Measurements from ENCODE around the gene C10orf90. TPM values are rescaled to one million over a fixed set of nuclear protein-coding genes. Genes with fewer than 3 reads are reported as not detected.

Gene C10orf90
- total RNA-seq, 2 donors from 2014 or later, result 0.19 to 0.26 TPM

DNA sequence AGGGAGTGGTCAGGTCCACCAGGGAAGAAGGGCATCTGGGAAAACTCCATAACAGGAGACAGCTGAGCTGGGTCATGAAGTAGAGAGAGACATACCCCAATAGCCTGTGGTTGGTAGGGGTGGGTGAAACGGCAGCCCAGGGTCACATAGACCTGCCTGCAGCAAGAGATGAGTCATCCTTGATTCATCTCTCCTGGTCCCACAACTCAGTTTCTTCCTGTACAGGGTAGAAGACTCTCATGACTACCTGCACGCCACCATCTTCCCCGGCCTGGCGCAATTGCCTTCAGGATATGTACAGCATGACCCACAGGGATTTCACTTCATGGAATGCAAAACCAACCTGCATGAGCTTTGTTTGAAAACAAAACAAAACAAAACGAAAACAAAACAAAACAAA, 237.1 kb downstream of the C10orf90 start:
- H3K9me3 Mint-ChIP-seq, result no peaks in the 10 kb centered on the region
- no peaks in the 10 kb centered on the region for H3K36me3 Mint-ChIP-seq (ENCODE audit: low read depth)
- H3K27me3 Mint-ChIP-seq, result no peaks in the 10 kb centered on the region
- peaks cover 5% of the 10 kb centered on the region for H3K4me1 Mint-ChIP-seq
- peak overlapping the region; percentile 58 for H3K27ac Mint-ChIP-seq
- ATAC-seq (replicated peaks), result peak; percentile 89
- peak overlapping the region; percentile 53 for H3K4me3 Mint-ChIP-seq

DNA sequence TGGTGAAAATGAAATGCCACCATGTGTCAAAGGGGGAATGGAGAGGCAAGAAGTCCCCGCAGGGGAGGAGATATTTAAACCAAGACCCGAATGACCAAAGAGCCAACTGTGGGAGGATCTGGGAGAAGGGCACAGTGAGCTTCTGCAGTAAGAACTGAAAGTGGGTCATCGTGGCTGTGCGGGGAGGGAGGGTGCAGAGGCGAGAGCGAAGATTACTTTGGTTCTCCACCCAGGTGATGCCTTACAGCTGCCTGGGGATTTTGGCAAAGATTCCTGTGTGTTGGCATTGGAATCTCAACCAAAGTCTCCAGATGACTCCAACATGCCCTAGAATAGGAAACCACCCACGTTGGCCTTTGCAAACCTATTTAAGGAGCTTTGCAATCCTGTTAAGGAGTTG, 238.0 kb downstream of the C10orf90 start:
- Mint-ChIP-seq H3K4me1 (peaks cover 5% of the 10 kb centered on the region), H3K4me3 (peak overlapping the region; percentile 53), H3K27ac (peak overlapping the region; percentile 58), H3K27me3 (no peaks in the 10 kb centered on the region), H3K36me3 (ENCODE audit: low read depth) (no peaks in the 10 kb centered on the region), H3K9me3 (peaks cover 5% of the 10 kb centered on the region)
- peak; percentile 63 for ATAC-seq (replicated peaks)

DNA sequence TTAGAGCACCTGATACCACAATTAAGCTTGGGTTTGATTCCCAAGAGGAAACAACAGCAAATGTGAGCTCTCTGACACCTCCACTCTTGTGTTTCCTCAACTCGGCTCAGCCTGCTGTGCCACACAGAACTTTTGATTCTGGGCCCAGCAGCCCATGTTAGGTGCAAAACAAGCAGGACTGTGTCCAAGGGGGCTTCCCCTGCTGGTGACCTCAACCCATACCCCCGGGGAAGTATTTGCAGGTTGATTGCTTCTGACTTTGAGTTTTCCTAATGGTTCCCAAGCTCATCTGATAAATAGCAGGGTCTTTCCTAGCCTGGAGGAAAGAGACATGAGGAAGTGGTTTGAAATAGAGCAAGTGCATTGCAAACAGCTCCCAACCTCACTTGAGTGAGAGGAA, 238.7 kb downstream of the C10orf90 start:
- peak; percentile 3 for ATAC-seq (replicated peaks)
- Mint-ChIP-seq H3K4me1 (peaks cover 5% of the 10 kb centered on the region), H3K27me3 (no peaks in the 10 kb centered on the region), H3K9me3 (peaks cover 5% of the 10 kb centered on the region), H3K36me3 (ENCODE audit: low read depth) (no peaks in the 10 kb centered on the region), H3K4me3 (peak overlapping the region; percentile 53), H3K27ac (no peak overlapping the region)

DNA sequence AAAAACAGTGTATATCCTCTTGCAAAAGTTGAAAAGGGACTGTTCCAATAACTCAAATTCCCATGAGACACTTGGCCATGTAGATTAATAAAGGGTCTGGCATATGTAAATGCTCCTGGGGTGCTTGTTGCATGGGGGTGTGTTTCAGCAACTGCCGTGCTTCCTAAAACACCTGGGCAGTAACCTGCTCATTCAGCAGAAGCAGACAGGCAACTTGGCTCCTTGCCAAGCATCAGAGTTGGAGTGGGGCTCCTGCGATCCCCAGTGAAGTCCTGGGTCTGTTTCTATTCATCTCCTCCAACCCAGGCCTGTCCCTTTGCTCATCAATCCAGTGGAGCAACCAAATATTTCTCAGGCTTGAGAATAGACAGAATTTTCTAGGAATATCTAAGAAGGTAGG, 240.0 kb downstream of the C10orf90 start:
- H3K4me3 Mint-ChIP-seq, result no peak overlapping the region
- H3K36me3 Mint-ChIP-seq (ENCODE audit: low read depth), result no peaks in the 10 kb centered on the region
- H3K27me3 Mint-ChIP-seq, result no peaks in the 10 kb centered on the region
- ATAC-seq (replicated peaks), result no peak
- no peak overlapping the region for H3K27ac Mint-ChIP-seq
- H3K4me1 Mint-ChIP-seq, result peaks cover 11% of the 10 kb centered on the region
- H3K9me3 Mint-ChIP-seq, result peaks cover 8% of the 10 kb centered on the region

DNA sequence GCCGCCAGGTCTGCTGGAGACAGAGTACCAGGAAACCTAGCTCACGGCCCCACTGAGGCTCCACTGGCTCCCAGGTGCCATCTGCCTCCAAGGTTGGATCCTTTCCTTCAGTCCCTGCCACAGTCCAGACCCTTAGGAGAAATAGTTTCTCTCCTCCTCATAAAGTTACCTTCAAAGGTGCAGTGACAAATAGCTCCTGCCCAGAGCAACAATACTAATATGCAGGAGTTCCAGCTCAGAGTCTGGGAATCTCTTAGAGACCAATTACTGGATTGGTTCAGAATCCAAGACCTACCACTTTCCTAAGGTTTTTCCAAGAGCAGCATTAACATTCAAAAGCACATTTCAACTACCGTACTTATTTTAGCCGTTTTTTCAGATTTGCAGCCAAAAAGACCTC, 241.2 kb downstream of the C10orf90 start:
- no peak overlapping the region for H3K4me3 Mint-ChIP-seq
- ATAC-seq (replicated peaks), result no peak
- no peak overlapping the region for H3K27ac Mint-ChIP-seq
- H3K27me3 Mint-ChIP-seq, result no peaks in the 10 kb centered on the region
- H3K4me1 Mint-ChIP-seq, result peaks cover 15% of the 10 kb centered on the region
- H3K9me3 Mint-ChIP-seq, result peaks cover 10% of the 10 kb centered on the region
- no peaks in the 10 kb centered on the region for H3K36me3 Mint-ChIP-seq (ENCODE audit: low read depth)

GRCh38 chr10:126425489-126426065, 244.9 kb downstream of the C10orf90 start:
- H3K4me1 Mint-ChIP-seq, result peaks cover 13% of the 10 kb centered on the region
- peak overlapping the region; percentile 36 for H3K4me3 Mint-ChIP-seq
- peaks cover 16% of the 10 kb centered on the region for H3K9me3 Mint-ChIP-seq
- ATAC-seq (replicated peaks), result no peak
- no peak overlapping the region for H3K27ac Mint-ChIP-seq
- H3K36me3 Mint-ChIP-seq (ENCODE audit: low read depth), result no peaks in the 10 kb centered on the region
- H3K27me3 Mint-ChIP-seq, result no peaks in the 10 kb centered on the region

- no peaks in the 10 kb centered on the region for H3K36me3 Mint-ChIP-seq (ENCODE audit: low read depth)
- H3K4me1 Mint-ChIP-seq, result peaks cover 13% of the 10 kb centered on the region
- H3K27me3 Mint-ChIP-seq, result no peaks in the 10 kb centered on the region
- no peak overlapping the region for H3K27ac Mint-ChIP-seq
- H3K4me3 Mint-ChIP-seq, result peak overlapping the region; percentile 36
- no peak for ATAC-seq (replicated peaks)
- peaks cover 16% of the 10 kb centered on the region for H3K9me3 Mint-ChIP-seq
Observed at GRCh38 chr10:126425032-126425431, 245.5 kb downstream of the C10orf90 start.

DNA sequence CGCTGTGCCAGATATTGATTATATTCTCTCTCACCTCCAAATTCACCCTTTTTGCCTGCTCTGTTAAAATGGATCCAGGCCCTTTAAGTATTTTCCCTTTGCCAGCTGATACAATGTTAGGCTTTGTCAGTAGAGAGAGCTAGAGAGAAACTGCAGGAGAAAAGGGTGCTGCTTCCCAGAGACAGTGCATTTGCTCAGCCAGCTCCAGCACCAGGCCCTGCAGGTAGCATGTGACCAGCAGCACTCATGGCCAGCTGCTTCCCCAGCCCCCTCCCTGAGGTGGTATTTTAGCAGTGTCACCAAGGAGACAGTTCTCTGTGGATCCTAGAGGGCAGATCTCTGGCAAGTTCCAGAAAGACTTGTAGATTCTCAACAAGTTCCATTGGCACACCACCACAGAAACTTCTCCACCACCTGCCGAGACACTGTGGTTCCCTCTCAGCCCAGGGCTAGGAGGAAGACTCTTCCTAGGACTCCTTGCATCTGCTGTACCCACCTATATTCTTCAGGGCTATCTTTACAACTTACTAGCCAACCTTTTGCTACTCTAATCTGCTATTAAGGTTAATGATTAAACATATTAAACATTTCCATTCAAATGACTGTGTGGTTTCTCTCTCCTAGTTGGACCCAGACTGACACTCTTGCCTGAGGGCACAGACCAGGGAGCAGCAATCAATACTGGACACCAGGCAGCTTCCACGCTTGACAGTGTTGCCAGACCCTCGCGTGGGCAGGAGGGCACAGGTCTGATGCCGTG, 246.6 kb downstream of the C10orf90 start:
- Mint-ChIP-seq H3K27me3 (no peaks in the 10 kb centered on the region), H3K4me3 (no peak overlapping the region), H3K36me3 (ENCODE audit: low read depth) (no peaks in the 10 kb centered on the region), H3K4me1 (peaks cover 13% of the 10 kb centered on the region), H3K9me3 (peaks cover 16% of the 10 kb centered on the region), H3K27ac (no peak overlapping the region)
- ATAC-seq (replicated peaks), result no peak

GRCh38 chr10:126422567-126422966, 247.9 kb downstream of the C10orf90 start:
- H3K36me3 Mint-ChIP-seq (ENCODE audit: low read depth), result no peaks in the 10 kb centered on the region
- peaks cover 11% of the 10 kb centered on the region for H3K9me3 Mint-ChIP-seq
- H3K4me1 Mint-ChIP-seq, result peaks cover 13% of the 10 kb centered on the region
- H3K4me3 Mint-ChIP-seq, result no peak overlapping the region
- no peaks in the 10 kb centered on the region for H3K27me3 Mint-ChIP-seq
- ATAC-seq (replicated peaks), result no peak
- H3K27ac Mint-ChIP-seq, result no peak overlapping the region

DNA sequence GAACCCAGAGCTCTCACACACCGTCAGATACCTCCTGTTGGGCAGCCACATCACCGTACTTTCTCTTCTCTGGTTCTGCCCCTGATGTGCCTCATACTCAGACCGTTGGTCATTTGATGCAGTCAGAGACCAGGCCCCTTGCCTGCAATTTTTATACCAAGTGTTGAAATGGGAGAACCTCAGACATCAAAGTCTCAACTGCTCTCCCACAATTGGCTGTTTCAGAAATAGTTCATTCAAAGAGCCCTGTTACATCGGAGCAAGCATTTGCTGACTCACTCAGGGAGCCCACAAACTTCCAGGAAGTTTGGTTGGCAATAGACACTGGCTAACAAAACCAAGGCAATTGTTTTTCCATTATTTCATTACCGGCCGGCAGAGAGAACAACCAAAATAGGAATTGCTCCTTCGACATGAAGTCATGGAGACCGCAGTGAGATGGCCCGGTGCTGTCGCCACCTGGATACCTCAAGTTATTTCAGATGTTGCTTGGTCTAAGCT, 248.7 kb downstream of the C10orf90 start:
- Mint-ChIP-seq H3K27me3 (no peaks in the 10 kb centered on the region), H3K9me3 (peaks cover 11% of the 10 kb centered on the region), H3K36me3 (ENCODE audit: low read depth) (no peaks in the 10 kb centered on the region), H3K4me3 (peak overlapping the region; percentile 61), H3K27ac (peak overlapping the region; percentile 82), H3K4me1 (peaks cover 13% of the 10 kb centered on the region)
- peak; percentile 59 for ATAC-seq (replicated peaks)

DNA sequence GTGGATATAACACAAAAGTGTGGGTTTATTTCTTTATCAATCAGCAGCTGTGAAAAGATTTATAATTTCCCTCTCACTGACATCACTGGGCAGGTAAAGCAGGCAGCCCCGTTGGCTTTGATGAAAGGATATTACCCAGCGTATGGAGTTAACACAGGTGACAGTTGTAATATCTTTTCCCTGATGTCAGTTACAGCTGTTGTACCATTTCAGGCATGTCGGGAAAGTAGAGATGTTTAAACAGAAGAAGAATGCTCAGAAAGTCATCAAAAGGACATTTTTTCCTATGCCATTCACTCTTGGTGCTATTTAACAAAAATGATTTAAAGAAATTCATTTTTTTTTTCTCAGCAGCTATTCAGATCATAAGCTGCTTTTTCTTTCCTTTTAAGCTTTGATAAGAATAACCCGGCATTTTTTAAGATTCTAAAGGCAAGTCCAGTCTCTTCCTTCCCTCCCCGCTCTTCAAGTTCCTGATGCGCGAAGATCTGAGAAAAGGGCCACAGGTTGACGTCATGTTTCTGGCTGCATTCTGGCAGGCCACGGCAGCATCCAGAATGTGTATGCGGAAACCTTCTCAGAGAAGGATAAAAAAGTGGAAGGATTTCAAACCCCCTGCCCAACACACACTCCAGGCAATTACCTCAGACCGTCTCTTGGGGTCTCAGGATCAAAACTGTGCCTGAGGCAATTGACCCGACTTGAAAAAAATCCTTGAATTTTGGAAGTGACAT, 249.8 kb downstream of the C10orf90 start:
- no peaks in the 10 kb centered on the region for H3K27me3 Mint-ChIP-seq
- H3K36me3 Mint-ChIP-seq (ENCODE audit: low read depth), result no peaks in the 10 kb centered on the region
- peaks cover 14% of the 10 kb centered on the region for H3K9me3 Mint-ChIP-seq
- peaks cover 10% of the 10 kb centered on the region for H3K4me1 Mint-ChIP-seq
- no peak for ATAC-seq (replicated peaks)
- no peak overlapping the region for H3K27ac Mint-ChIP-seq
- H3K4me3 Mint-ChIP-seq, result no peak overlapping the region

DNA sequence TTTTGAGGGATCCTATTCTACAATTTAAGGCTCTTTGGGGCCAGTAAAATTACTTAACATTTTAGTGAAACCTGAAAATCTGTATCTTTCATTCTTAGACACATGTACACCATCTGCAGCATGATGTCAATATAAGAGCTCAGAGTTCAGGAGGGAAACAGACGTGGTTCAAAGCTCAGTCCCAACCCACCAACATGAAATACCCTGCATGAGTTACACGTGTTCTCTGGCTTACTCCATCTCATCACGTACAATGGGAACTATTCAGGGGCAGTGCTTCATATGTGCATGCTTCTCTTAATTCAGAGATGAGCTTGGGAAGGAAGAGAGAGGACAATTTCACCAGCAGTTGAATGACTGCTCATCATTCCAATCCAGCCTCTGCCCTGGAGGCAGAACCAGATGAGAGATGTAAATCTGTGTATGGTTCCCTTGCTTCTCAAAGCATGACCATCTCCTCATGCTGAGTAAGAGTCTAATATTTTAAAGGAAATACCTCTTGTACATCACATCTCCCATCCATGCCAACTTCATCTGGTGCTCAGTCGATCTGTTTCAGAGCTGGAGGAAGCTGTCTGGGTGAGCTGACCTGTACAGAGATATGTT, 253.2 kb downstream of the C10orf90 start:
- no peaks in the 10 kb centered on the region for H3K36me3 Mint-ChIP-seq (ENCODE audit: low read depth)
- peaks cover 4% of the 10 kb centered on the region for H3K4me1 Mint-ChIP-seq
- ATAC-seq (replicated peaks), result no peak
- no peak overlapping the region for H3K27ac Mint-ChIP-seq
- no peaks in the 10 kb centered on the region for H3K27me3 Mint-ChIP-seq
- peaks cover 10% of the 10 kb centered on the region for H3K9me3 Mint-ChIP-seq
- H3K4me3 Mint-ChIP-seq, result no peak overlapping the region

DNA sequence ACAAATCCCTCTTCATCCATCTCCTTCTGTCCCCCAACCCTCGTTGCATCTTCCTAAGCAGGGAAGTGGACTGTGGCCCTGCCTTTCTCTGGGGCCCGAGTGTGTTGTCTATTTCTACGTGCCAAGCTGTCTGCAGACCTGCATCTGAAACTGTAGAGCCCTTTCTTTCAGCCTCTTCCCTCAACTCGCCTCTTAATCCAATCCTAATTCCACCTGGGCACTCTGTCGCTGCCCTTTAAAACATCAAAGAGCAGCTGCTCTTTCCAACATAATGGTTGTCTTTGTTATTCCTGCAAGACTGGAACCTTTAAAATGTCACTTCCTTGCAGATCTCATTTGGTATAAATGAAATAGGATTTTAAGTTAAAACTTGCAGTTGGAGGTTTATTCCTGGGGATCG, 260.7 kb downstream of the C10orf90 start:
- Mint-ChIP-seq H3K27ac (no peak overlapping the region), H3K9me3 (no peaks in the 10 kb centered on the region), H3K4me1 (no peaks in the 10 kb centered on the region), H3K4me3 (no peak overlapping the region), H3K36me3 (ENCODE audit: low read depth) (no peaks in the 10 kb centered on the region), H3K27me3 (no peaks in the 10 kb centered on the region)
- ATAC-seq (replicated peaks), result no peak

DNA sequence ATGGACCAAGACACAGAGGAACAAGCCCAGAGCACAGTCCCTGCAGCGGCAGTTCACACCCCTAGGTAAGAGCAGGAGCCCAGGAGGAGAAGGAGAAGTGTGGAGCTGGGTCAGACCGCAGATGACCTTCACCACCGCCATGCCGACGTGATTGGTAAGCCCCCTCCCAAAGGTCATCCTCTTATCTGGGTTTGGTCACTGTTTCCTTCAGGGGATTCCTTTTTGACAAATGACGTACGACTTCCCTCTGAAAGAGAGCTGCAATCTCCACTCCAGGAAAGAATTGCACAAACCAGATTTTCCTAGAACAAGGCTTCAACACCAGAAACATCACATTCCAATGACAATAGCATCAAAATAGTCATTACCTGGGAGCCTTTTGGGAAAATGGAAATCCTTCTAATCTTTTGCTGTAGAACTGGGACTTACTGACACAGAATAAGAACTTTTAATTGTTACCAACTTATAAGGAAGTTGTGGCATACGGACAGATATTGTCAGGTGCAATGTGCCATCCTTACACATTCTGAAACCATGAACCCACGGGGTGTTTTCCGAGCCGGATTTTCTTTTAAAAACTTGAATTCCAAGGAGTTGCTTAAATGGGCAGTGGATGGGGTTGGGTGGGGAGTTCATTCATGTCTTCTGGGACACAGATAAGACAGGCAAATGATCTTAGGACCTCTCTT, 261.4 kb downstream of the C10orf90 start:
- Mint-ChIP-seq H3K36me3 (ENCODE audit: low read depth) (no peaks in the 10 kb centered on the region), H3K27me3 (no peaks in the 10 kb centered on the region), H3K4me1 (no peaks in the 10 kb centered on the region)

More for the DNA sequence above, 261.4 kb downstream of the C10orf90 start:
- no peak overlapping the region for H3K27ac Mint-ChIP-seq
- ATAC-seq (replicated peaks), result no peak
- H3K4me3 Mint-ChIP-seq, result no peak overlapping the region
- no peaks in the 10 kb centered on the region for H3K9me3 Mint-ChIP-seq

All from activated T-helper 17 cell treated with anti-CD3 and anti-CD28 coated beads, Interleukin-2, amount 50 U/mL, for 72 hours (primary cell).